HepG2 (cell line): ENCODE measurements around the gene LRP5. TPM values are rescaled to one million over a fixed set of nuclear protein-coding genes. Genes with fewer than 3 reads are reported as not detected.

Source experiments
- ATAC-seq: fragments of 200-7000 bp; cut with Tn5 transposase; 3 replicates; pipeline ENCODE4 v1.9.1; 2020; ENCODE audit warnings: mild to moderate bottlenecking, moderate library complexity
- BruUV-seq: library from RNA; stranded (reverse); fragments of 400-500 nt; replicated peaks from 2 replicates; lab custom pipeline; 2021; lab: Mats Ljungman, UMichigan
- CTCF ChIA-PET: fragments of 300-600 bp; formaldehyde crosslinking; extraction: SDS; loops from one replicate; lab custom pipeline; 2021; ENCODE audit warnings: low total read pairs, inconsistent platforms, low intra/inter-chr PET ratio; lab: Yijun Ruan, JAX
- POLR2A ChIA-PET: fragments of 350-600 bp; sonication (Branson Sonifier 250); formaldehyde crosslinking; loops from one replicate; lab custom pipeline; 2020; ENCODE audit warnings: antibody characterized with exemption, inconsistent platforms; lab: Yijun Ruan, JAX
- DNase-seq: peaks from one replicate; pipeline ENCODE4 v3.0.0-alpha.2; 2015; ENCODE audit warnings: low spot score
- FAIRE-seq: peaks from 3 replicates; lab custom pipeline; 2011; peaks lifted over from hg19 to GRCh38; lab: Jason Lieb, UNC
- H2AFZ ChIP-seq: one replicate; pipeline ENCODE4 v1.6.1; 2011; ENCODE audit warnings: low read length, inconsistent platforms
- H3K27ac ChIP-seq: fragments of 300-600 bp; 3 replicates; pipeline ENCODE4 v1.8.0; 2011; ENCODE audit warnings: mixed run types, mild to moderate bottlenecking, mixed read lengths, low read length, inconsistent platforms; ENCODE audit not compliant: insufficient read depth; ENCODE audit errors: extremely low read length
- H3K27me3 ChIP-seq, 2 experiments: fragments of 200-600 bp in 1 of 2; 2 replicates in 1 of 2; 3 replicates in 1 of 2; pipeline versions ENCODE4 v1.6.0 to v1.8.0; 2011; ENCODE audit warnings: low read length in 2 of 2, mild to moderate bottlenecking in 2 of 2, moderate library complexity in 2 of 2, inconsistent platforms in 1 of 2; ENCODE audit not compliant: insufficient read depth in 2 of 2, control insufficient read depth in 1 of 2
- H3K36me3 ChIP-seq, 2 experiments: fragments of 200-600 bp in 1 of 2; replicated peaks in 1 of 2; 2 replicates in 1 of 2; 3 replicates in 1 of 2; pipeline versions ENCODE4 v1.5.1 to v1.8.0; 2011; ENCODE audit warnings: low read length in 2 of 2, inconsistent platforms in 1 of 2; ENCODE audit not compliant: insufficient read depth in 2 of 2, control insufficient read depth in 1 of 2
- H3K4me1 ChIP-seq: 2 replicates; pipeline ENCODE4 v1.5.1; 2012; ENCODE audit warnings: low read length, inconsistent platforms; ENCODE audit not compliant: insufficient read depth
- H3K4me2 ChIP-seq: 2 replicates; pipeline ENCODE4 v1.6.0; 2011; ENCODE audit warnings: low read depth, low read length, inconsistent platforms
- H3K4me3 ChIP-seq, 3 experiments: fragments of 200-600 bp in 1 of 3; sonication (generic), shearing (Covaris generic) in 1 of 3; replicated peaks in 1 of 3; 2 replicates each; pipeline ENCODE4 v1.5.1; 2011 to 2016; ENCODE audit warnings: low read length in 3 of 3, inconsistent platforms in 2 of 3, low read depth in 2 of 3, mild to moderate bottlenecking in 2 of 3, control low read depth in 1 of 3, mixed read lengths in 1 of 3; ENCODE audit not compliant: insufficient read depth in 1 of 3
- H3K79me2 ChIP-seq: one replicate; pipeline ENCODE4 v1.6.1; 2011; ENCODE audit warnings: low read length, inconsistent platforms; ENCODE audit not compliant: insufficient read depth
- H3K9ac ChIP-seq: 2 replicates; pipeline ENCODE4 v1.6.0; 2011; ENCODE audit warnings: mild to moderate bottlenecking, low read depth, low read length, inconsistent platforms; ENCODE audit not compliant: insufficient read depth
- H3K9me3 ChIP-seq: 2 replicates; pipeline ENCODE4 v1.5.1; 2012; ENCODE audit warnings: mild to moderate bottlenecking, low read length
- H4K20me1 ChIP-seq: 2 replicates; pipeline ENCODE4 v1.6.0; 2011; ENCODE audit warnings: inconsistent platforms, mild to moderate bottlenecking, low read length, moderate library complexity; ENCODE audit not compliant: insufficient read depth
- IRF2 ChIP-seq: IDR thresholded peaks from 2 replicates; pipeline ENCODE4 v1.6.1; 2018; ENCODE audit warnings: missing genetic modification reagents, missing compliant biosample characterization
- KDM5A ChIP-seq: fragments of 200-600 bp; sonication (generic); IDR thresholded peaks from 2 replicates; pipeline ENCODE4 v1.7.0; 2018; ENCODE audit warnings: antibody characterized with exemption, mild to moderate bottlenecking, low read length, borderline replicate concordance
- PPARG ChIP-seq: conservative IDR thresholded peaks from 2 replicates; pipeline ENCODE4 v1.6.1; 2016; ENCODE audit warnings: missing biosample characterization, missing genetic modification reagents
- SALL1 ChIP-seq: sonication (generic); formaldehyde crosslinking; IDR thresholded peaks from 2 replicates; pipeline ENCODE4 v1.8.0; 2022; ENCODE audit warnings: mild to moderate bottlenecking, missing genetic modification reagents
- YEATS2 ChIP-seq: sonication (generic); formaldehyde crosslinking; IDR thresholded peaks from 2 replicates; pipeline ENCODE4 v1.4.0; 2020; ENCODE audit warnings: missing genetic modification reagents, borderline replicate concordance
- ZBTB40 ChIP-seq, 2 experiments: fragments of 450-650 bp in 1 of 2; sonication (generic) in 1 of 2; formaldehyde crosslinking in 1 of 2; IDR thresholded peaks; 2 replicates each; pipeline versions ENCODE4 v1.6.1 to v1.8.0; 2016 to 2022; ENCODE audit warnings: antibody characterized with exemption in 1 of 2, mild to moderate bottlenecking in 1 of 2, missing genetic modification reagents in 1 of 2
- ZEB1 ChIP-seq: IDR thresholded peaks from 2 replicates; pipeline ENCODE4 v1.6.1; 2012; ENCODE audit warnings: mild to moderate bottlenecking, low read depth, inconsistent platforms; ENCODE audit not compliant: insufficient replicate concordance
- ZNF136 ChIP-seq: sonication (generic); formaldehyde crosslinking; IDR thresholded peaks from 2 replicates; pipeline ENCODE4 v1.8.1; 2022; ENCODE audit warnings: low read depth, mild to moderate bottlenecking, moderate library complexity, missing genetic modification reagents
- ZNF207 ChIP-seq: fragments of 450-650 bp; IDR thresholded peaks from 2 replicates; pipeline ENCODE4 v1.6.1; 2016; ENCODE audit warnings: antibody characterized with exemption, borderline replicate concordance
- WGBS: methylation state at CpG from one replicate; pipeline ENCODE4 v1.1.6; 2017; ENCODE audit warnings: low lambda C conversion rate; 5-methylcytosine and 5-hydroxymethylcytosine counted together
- in situ Hi-C: cut with HindIII; loops from 2 replicates; pipeline ENCODE4 v1.10.0; 2017; ENCODE audit warnings: low pct_unique_long_range_greater_than_20kb; ENCODE audit not compliant: extremely low pct_ligation_motif_present
- intact Hi-C: fragments of 100-400 bp; cut with micrococcal nuclease; formaldehyde crosslinking; loops from one replicate; pipeline ENCODE4 v1.10.0; 2022; ENCODE audit not compliant: unreplicated experiment
- polyA plus RNA-seq, 8 experiments: library from polyadenylated mRNA; depleted of rRNA in 3 of 8; stranded (reverse) in 7 of 8; unstranded in 1 of 8; fragments of >200 nt; fragmentation: Illumina TruSeq in 4 of 8; extraction: Trizol in 4 of 8; gene quantifications; 2 replicates each; pipeline versions ENCODE4 v1.2.1 to v1.2.3, GENCODE V29; 2011 to 2016; ENCODE audit warnings: low read depth in 4 of 8, missing spikeins in 1 of 8, mixed read lengths in 1 of 8; ENCODE audit not compliant: insufficient read depth in 1 of 8
- total RNA-seq, 5 experiments: library from RNA; depleted of rRNA; stranded (reverse); fragments of >200 nt; fragmentation: Illumina TruSeq; extraction: Trizol; gene quantifications; 2 replicates each; pipeline ENCODE4 v1.2.3, GENCODE V29; 2016; ENCODE audit warnings: low read depth in 1 of 5
- TF ChIP-seq, protein P1 (sequence below), 2 experiments: fragments of 450-650 bp in 1 of 2; sonication (generic) in 1 of 2; formaldehyde crosslinking; IDR thresholded peaks; 2 replicates each; pipeline versions ENCODE4 v1.5.0 to v1.8.0; 2020 to 2022; ENCODE audit warnings: mild to moderate bottlenecking in 1 of 2, missing genetic modification reagents in 1 of 2

The LRP5 gene
- total and polyA plus RNA-seq, 2 of the 13 experiments (the other 11 are each of a cell fraction or from before 2014, with no cell fraction given): 40.4 to 64.0 TPM

- Histone ChIP-seq H3K9ac (peak overlapping the region; percentile 99), H3K79me2 (peaks cover 31% of the 10 kb centered on the region), H3K36me3 (peaks cover 2 to 7% of the 10 kb centered on the region in 2 experiments; a peak in 2 of 5 replicates), H3K27me3 (no peaks in the 10 kb centered on the region; a peak in 1 of 5 replicates), H2AFZ (no peak overlapping the region), H3K4me2 (peak overlapping the region; percentile 94), H4K20me1 (no peaks in the 10 kb centered on the region), H3K4me3 (peak overlapping the region; percentile 68 to 83 (median 69)), H3K4me1 (peaks cover 67% of the 10 kb centered on the region), H3K27ac (peak overlapping the region; percentile 100), H3K9me3 (no peaks in the 10 kb centered on the region)
- TSS peak; percentile 57 for BruUV-seq
- DNase-seq: peak; percentile 62
- ChIA-PET POLR2A (interaction anchor here (0.9 to 8.1 kb wide), 34 partner anchors 9 to 289 kb away, joined by 3 to 220 read pairs (median 10); partner anchors contain the start of genes ALDH3B1, C11orf24, KMT5B and LRP5), CTCF (interaction anchor here (1.6 to 3.0 kb wide), 4 partner anchors 27 to 90 kb away, joined by 5 to 43 read pairs (median 16); partner anchors contain the start of genes C11orf24 and KMT5B)
- 1% methylated on average over 10 of the region's 15 CpGs for WGBS
- intact Hi-C loops (loop anchor here (1.0 to 2.0 kb wide), 6 partner anchors 16 to 148 kb away; partner anchors contain the start of genes C11orf24 and KMT5B), in situ Hi-C loops (loop anchor here (5.0 kb wide), 2 partner anchors 42 to 87 kb away; partner anchors contain the start of gene KMT5B)
- no peak for FAIRE-seq
- ATAC-seq: peak; percentile 55
- TF ChIP-seq KDM5A (no peak), ZBTB40 (IDR thresholded peaks at IDR 0.05) (no peak), ZBTB40 (CRISPR knock-in tag; IDR thresholded peaks at IDR 0.05) (peak; percentile 60; the same call in 1 of the 2 replicates), ZNF136 (CRISPR knock-in tag) (no peak), SALL1 (CRISPR knock-in tag) (peak; percentile 79), PPARG (CRISPR knock-in tag) (no peak), ZNF207 (no peak), IRF2 (CRISPR knock-in tag) (no peak), YEATS2 (CRISPR knock-in tag) (0 out of 2 replicates have a peak, but pooled peaks have one; percentile 15), ZEB1 (no peak)
- TF ChIP-seq, protein P1, sequence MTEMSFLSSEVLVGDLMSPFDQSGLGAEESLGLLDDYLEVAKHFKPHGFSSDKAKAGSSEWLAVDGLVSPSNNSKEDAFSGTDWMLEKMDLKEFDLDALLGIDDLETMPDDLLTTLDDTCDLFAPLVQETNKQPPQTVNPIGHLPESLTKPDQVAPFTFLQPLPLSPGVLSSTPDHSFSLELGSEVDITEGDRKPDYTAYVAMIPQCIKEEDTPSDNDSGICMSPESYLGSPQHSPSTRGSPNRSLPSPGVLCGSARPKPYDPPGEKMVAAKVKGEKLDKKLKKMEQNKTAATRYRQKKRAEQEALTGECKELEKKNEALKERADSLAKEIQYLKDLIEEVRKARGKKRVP (CRISPR knock-in tag; IDR thresholded peaks at IDR 0.05): no peak
Observed at GRCh38 chr11:68298659-68299516, 13.5 kb upstream of the LRP5 start.
